GM12878 (cell line): ENCODE measurements around the gene HCFC2. TPM values are rescaled to one million over a fixed set of nuclear protein-coding genes. Genes with fewer than 3 reads are reported as not detected.

Experiments used
- ATAC-seq: fragments of 200-7000 bp; cut with Tn5 transposase; 3 replicates; pipeline ENCODE4 v1.9.1; 2020; ENCODE audit warnings: mild to moderate bottlenecking, moderate library complexity
- BruUV-seq: library from RNA; stranded (reverse); fragments of 400-500 nt; replicated peaks from 2 replicates; lab custom pipeline; 2021; lab: Mats Ljungman, UMichigan
- CTCF ChIA-PET: fragments of 300-600 bp; sonication (Branson Sonifier 250); formaldehyde crosslinking; extraction: SDS; loops from one replicate; lab custom pipeline; 2021; ENCODE audit warnings: inconsistent platforms; lab: Yijun Ruan, JAX
- POLR2A ChIA-PET: fragments of 350-600 bp; formaldehyde crosslinking; extraction: SDS; loops from one replicate; lab custom pipeline; 2021; ENCODE audit warnings: inconsistent platforms; lab: Charles Lee
- RAD21 ChIA-PET: fragments of 300-600 bp; sonication (Branson Sonifier 250); formaldehyde crosslinking; loops from one replicate; lab custom pipeline; 2023; ENCODE audit warnings: antibody characterized with exemption; ENCODE audit not compliant: unreplicated experiment; lab: Charles Lee
- SMC1A ChIA-PET: fragments of 300-600 bp; sonication (Branson Sonifier 250); formaldehyde crosslinking; loops from one replicate; lab custom pipeline; 2023; ENCODE audit not compliant: unreplicated experiment, uncharacterized antibody; lab: Charles Lee
- DNase-seq: peaks from one replicate; pipeline ENCODE4 v3.0.0-alpha.2; 2011; ENCODE audit warnings: low read depth, low spot score
- FAIRE-seq: peaks from 3 replicates; lab custom pipeline; 2011; peaks lifted over from hg19 to GRCh38; lab: Jason Lieb, UNC
- H2AFZ ChIP-seq: 2 replicates; pipeline ENCODE4 v1.6.0; 2011; ENCODE audit warnings: low read depth, low read length, control low read depth; ENCODE audit not compliant: control insufficient read depth
- H3K27ac ChIP-seq: 2 replicates; pipeline ENCODE4 v1.5.1; 2011; ENCODE audit warnings: control low read depth; ENCODE audit not compliant: control insufficient read depth, insufficient read depth
- H3K27me3 ChIP-seq, 2 experiments: replicated peaks in 1 of 2; 2 replicates each; pipeline versions ENCODE4 v1.6.0 to v1.6.1; 2011; ENCODE audit warnings: low read length in 1 of 2; ENCODE audit not compliant: control insufficient read depth in 2 of 2, insufficient read depth in 2 of 2
- H3K36me3 ChIP-seq, 2 experiments: 2 replicates each; pipeline ENCODE4 v1.5.1; 2011; ENCODE audit warnings: low read length in 1 of 2; ENCODE audit not compliant: control insufficient read depth in 2 of 2, insufficient read depth in 2 of 2
- H3K4me1 ChIP-seq: 2 replicates; pipeline ENCODE4 v1.6.1; 2011; ENCODE audit warnings: mild to moderate bottlenecking, low read length, moderate library complexity, mixed read lengths; ENCODE audit not compliant: control insufficient read depth, insufficient read depth
- H3K4me2 ChIP-seq: 2 replicates; pipeline ENCODE4 v1.6.0; 2011; ENCODE audit warnings: control low read depth; ENCODE audit not compliant: control insufficient read depth, insufficient read depth
- H3K4me3 ChIP-seq: fragments of 200-600 bp; sonication (generic); 2 replicates; pipeline ENCODE4 v1.5.1; 2016
- H3K79me2 ChIP-seq: 2 replicates; pipeline ENCODE4 v1.6.0; 2011; ENCODE audit warnings: low read length; ENCODE audit not compliant: control insufficient read depth, insufficient read depth
- H3K9ac ChIP-seq: 2 replicates; pipeline ENCODE4 v1.8.0; 2011; ENCODE audit warnings: low read length, control low read depth, mixed read lengths; ENCODE audit not compliant: control insufficient read depth, insufficient read depth
- H3K9me3 ChIP-seq: replicated peaks from 3 replicates; pipeline ENCODE4 v1.5.1; 2011; ENCODE audit warnings: mild to moderate bottlenecking, low read length; ENCODE audit not compliant: control insufficient read depth, insufficient read depth
- H4K20me1 ChIP-seq: 2 replicates; pipeline ENCODE4 v1.6.0; 2011; ENCODE audit not compliant: control insufficient read depth, insufficient read depth
- CHD1 ChIP-seq: IDR thresholded peaks from 2 replicates; pipeline ENCODE4 v1.6.1; 2012; ENCODE audit warnings: low read depth, low read length, improper control_type of control experiment
- CREM ChIP-seq: IDR thresholded peaks from 2 replicates; pipeline ENCODE4 v1.6.1; 2014; ENCODE audit warnings: antibody characterized with exemption, low read depth
- ETV6 ChIP-seq, 2 experiments: fragments of 450-650 bp in 1 of 2; IDR thresholded peaks in 1 of 2; conservative IDR thresholded peaks in 1 of 2; 2 replicates each; pipeline ENCODE4 v1.6.1; 2014; ENCODE audit warnings: antibody characterized with exemption in 1 of 2, borderline replicate concordance in 1 of 2, low read depth in 1 of 2, mild to moderate bottlenecking in 1 of 2, moderate library complexity in 1 of 2
- PAX5 ChIP-seq: IDR thresholded peaks from 2 replicates; pipeline ENCODE4 v1.6.1; 2011; ENCODE audit warnings: low read depth, low read length, borderline replicate concordance
- SIN3A ChIP-seq: IDR thresholded peaks from 2 replicates; pipeline ENCODE4 v1.6.1; 2012; ENCODE audit warnings: low read depth, low read length, improper control_type of control experiment
- SMARCA5 ChIP-seq: fragments of 450-650 bp; IDR thresholded peaks from 2 replicates; pipeline ENCODE4 v1.6.1; 2017; ENCODE audit warnings: mild to moderate bottlenecking
- TCF12 ChIP-seq: IDR thresholded peaks from 2 replicates; pipeline ENCODE4 v1.6.1; 2011; ENCODE audit warnings: low read depth, mild to moderate bottlenecking, low read length
- ZNF384 ChIP-seq: IDR thresholded peaks from 2 replicates; pipeline ENCODE4 v1.6.1; 2012; ENCODE audit warnings: low read depth, mild to moderate bottlenecking, low read length, improper control_type of control experiment, borderline replicate concordance
- WGBS: methylation state at CpG from one replicate; pipeline ENCODE4 v1.1.6; 2016; ENCODE audit warnings: low lambda C conversion rate; ENCODE audit not compliant: insufficient replicate concordance, insufficient coverage; ENCODE audit errors: missing lambda C conversion rate; 5-methylcytosine and 5-hydroxymethylcytosine counted together
- in situ Hi-C: fragments of 300-500 bp; cut with MboI; formaldehyde crosslinking; loops from 9 replicates; pipeline ENCODE4 v1.14.3; 2018; ENCODE audit warnings: mixed read lengths
- intact Hi-C: fragments of 100-400 bp; cut with micrococcal nuclease; formaldehyde crosslinking; loops from one replicate; pipeline ENCODE4 v1.14.2; 2022; ENCODE audit not compliant: unreplicated experiment
- polyA plus RNA-seq, 11 experiments: library from polyadenylated mRNA; depleted of rRNA in 4 of 11; unstranded in 6 of 11; stranded (reverse) in 5 of 11; fragments of >200 nt; fragmentation: Nextera tagmentation in 4 of 11; fragmentation: Illumina TruSeq in 1 of 11; extraction: Ambion mirVana in 4 of 11; extraction: Trizol in 1 of 11; gene quantifications; 1 replicate in 1 of 11; 2 replicates in 10 of 11; pipeline versions ENCODE4 v1.2.1 to v1.2.3, GENCODE V29; 2011 to 2016; ENCODE audit warnings: inconsistent platforms in 2 of 11, missing spikeins in 2 of 11, low read depth in 1 of 11
- total RNA-seq, 4 experiments: library from RNA; depleted of rRNA in 3 of 4; stranded (reverse); fragments of >200 nt in 3 of 4; fragmentation: Illumina TruSeq in 1 of 4; extraction: Trizol in 1 of 4; gene quantifications; 2 replicates each; pipeline versions ENCODE4 v1.2.1 to v1.2.3, GENCODE V29; 2013 to 2021
- TF ChIP-seq, protein P1 (sequence below): IDR thresholded peaks from 2 replicates; pipeline ENCODE4 v1.6.1; 2012; ENCODE audit warnings: low read depth, low read length, improper control_type of control experiment
- TF ChIP-seq, protein P2 (sequence below): fragments of 450-650 bp; IDR thresholded peaks from 2 replicates; pipeline ENCODE4 v1.6.1; 2017; ENCODE audit warnings: mild to moderate bottlenecking

HCFC2 gene
- total and polyA plus RNA-seq, 10 of the 15 experiments (the other 5 are each of a cell fraction or from before 2014, with no cell fraction given): 1.8 to 14.2 (median 9.3) TPM

- no peak overlapping the region for H3K4me2 ChIP-seq
- SMC1A ChIA-PET: no interaction called here
- POLR2A ChIA-PET: no interaction called here
- FAIRE-seq (no peak), DNase-seq (no peak), ATAC-seq (no peak)
- TF ChIP-seq CHD1 (no peak), PAX5 (no peak), CREM (no peak), ZNF384 (no peak)
- H3K36me3 ChIP-seq: no peaks in the 10 kb centered on the region
- in situ Hi-C loops: no loop called here
- H3K4me3 ChIP-seq: no peak overlapping the region
- no peaks in the 10 kb centered on the region for H3K9me3 ChIP-seq
- WGBS: 15% methylated on average over 2 of the region's 2 CpGs
- no peaks in the 10 kb centered on the region for H3K4me1 ChIP-seq
- H3K27me3 ChIP-seq: no peaks in the 10 kb centered on the region; a peak in 1 of 4 replicates
- no peaks in the 10 kb centered on the region for H4K20me1 ChIP-seq
- CTCF ChIA-PET: no interaction called here
- no peaks in the 10 kb centered on the region for H3K79me2 ChIP-seq
- RAD21 ChIA-PET: no interaction called here
- BruUV-seq: no TSS peak
- H3K27ac ChIP-seq: no peak overlapping the region
- intact Hi-C loops: no loop called here
- no peak overlapping the region for H2AFZ ChIP-seq
- no peak overlapping the region for H3K9ac ChIP-seq
These were observed 38.6 kb upstream of the HCFC2 start for GRCh38 chr12:104025771-104026170.

DNA sequence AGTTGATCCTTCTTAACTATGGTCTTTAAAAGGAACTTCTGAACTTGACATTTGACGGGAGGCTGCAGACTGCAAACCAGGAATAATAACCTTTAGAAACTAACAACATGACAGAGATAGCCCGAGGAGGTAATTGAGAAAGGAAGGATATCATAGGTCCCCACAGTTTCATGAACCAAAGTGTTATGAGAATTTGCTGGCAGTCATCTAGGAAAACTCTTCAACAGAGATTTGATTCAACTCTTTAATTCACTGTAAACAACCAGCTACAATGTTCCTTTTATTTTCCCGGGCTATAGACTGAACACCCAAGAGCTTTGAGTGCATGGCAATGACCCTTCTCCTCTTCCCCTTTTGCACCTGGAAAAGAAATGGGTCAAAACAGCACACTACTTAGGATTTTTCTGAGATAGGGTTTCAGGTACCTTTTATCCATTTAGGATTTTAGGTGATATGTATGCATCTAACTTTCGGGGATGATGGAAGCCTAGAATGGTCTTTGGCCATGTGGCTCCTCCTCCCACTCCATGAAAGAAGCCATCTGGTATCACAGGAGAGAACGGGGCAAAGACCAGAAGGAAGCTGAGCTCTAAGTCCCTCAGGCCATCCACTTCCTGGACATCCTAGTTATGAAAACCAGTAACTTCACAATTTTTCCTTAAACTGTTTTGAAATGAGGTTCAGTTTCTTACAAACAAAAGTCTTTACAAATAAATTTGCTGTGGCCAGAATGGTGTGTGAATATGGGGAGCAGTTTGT lies 37.3 kb upstream of the HCFC2 start:
- no peaks in the 10 kb centered on the region for H3K79me2 ChIP-seq
- no peak overlapping the region for H3K4me2 ChIP-seq
- CTCF ChIA-PET: interaction anchor here (0.6 to 1.5 kb wide), 2 partner anchors 15 to 18 kb away, joined by 4 read pairs; no protein-coding TSS in a partner anchor
- H2AFZ ChIP-seq: no peak overlapping the region
- H3K27ac ChIP-seq: no peak overlapping the region
- in situ Hi-C loops (no loop called here), intact Hi-C loops (no loop called here)
- no peaks in the 10 kb centered on the region for H3K9me3 ChIP-seq
- H3K4me1 ChIP-seq: no peaks in the 10 kb centered on the region
- H4K20me1 ChIP-seq: no peaks in the 10 kb centered on the region
- no peak for FAIRE-seq
- WGBS: 53% methylated on average over 5 of the region's 5 CpGs
- RAD21 ChIA-PET: no interaction called here
- H3K4me3 ChIP-seq: no peak overlapping the region
- SMC1A ChIA-PET: interaction anchor here (0.9 kb wide), 1 partner anchor 14 kb away, joined by 4 read pairs; no protein-coding TSS in a partner anchor
- H3K36me3 ChIP-seq: no peaks in the 10 kb centered on the region
- H3K27me3 ChIP-seq: no peaks in the 10 kb centered on the region; a peak in 1 of 4 replicates
- DNase-seq: no peak
- BruUV-seq: no TSS peak
- POLR2A ChIA-PET: interaction anchor here (0.5 kb wide), 1 partner anchor 30 kb away, joined by 3 read pairs; no protein-coding TSS in a partner anchor
- H3K9ac ChIP-seq: no peak overlapping the region
- no peak for ATAC-seq
- TF ChIP-seq, protein P1, sequence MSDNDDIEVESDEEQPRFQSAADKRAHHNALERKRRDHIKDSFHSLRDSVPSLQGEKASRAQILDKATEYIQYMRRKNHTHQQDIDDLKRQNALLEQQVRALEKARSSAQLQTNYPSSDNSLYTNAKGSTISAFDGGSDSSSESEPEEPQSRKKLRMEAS: no peak
- TF ChIP-seq SMARCA5: no peak
- no peak for TF ChIP-seq ETV6 (conservative IDR thresholded peaks at IDR 0.05 in 1 of 2, IDR thresholded peaks at IDR 0.05 in 1 of 2; ENCODE audit: borderline replicate concordance in 1 of 2, low read depth in 1 of 2)
- TF ChIP-seq, protein P2, sequence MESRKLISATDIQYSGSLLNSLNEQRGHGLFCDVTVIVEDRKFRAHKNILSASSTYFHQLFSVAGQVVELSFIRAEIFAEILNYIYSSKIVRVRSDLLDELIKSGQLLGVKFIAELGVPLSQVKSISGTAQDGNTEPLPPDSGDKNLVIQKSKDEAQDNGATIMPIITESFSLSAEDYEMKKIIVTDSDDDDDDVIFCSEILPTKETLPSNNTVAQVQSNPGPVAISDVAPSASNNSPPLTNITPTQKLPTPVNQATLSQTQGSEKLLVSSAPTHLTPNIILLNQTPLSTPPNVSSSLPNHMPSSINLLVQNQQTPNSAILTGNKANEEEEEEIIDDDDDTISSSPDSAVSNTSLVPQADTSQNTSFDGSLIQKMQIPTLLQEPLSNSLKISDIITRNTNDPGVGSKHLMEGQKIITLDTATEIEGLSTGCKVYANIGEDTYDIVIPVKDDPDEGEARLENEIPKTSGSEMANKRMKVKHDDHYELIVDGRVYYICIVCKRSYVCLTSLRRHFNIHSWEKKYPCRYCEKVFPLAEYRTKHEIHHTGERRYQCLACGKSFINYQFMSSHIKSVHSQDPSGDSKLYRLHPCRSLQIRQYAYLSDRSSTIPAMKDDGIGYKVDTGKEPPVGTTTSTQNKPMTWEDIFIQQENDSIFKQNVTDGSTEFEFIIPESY: no peak
- TF ChIP-seq TCF12: no peak
- no peak for TF ChIP-seq SIN3A
